HepG2 (cell line): ENCODE data around the gene EMCN.
"Not testable (repeated sequence)": the region's sequence is repeated elsewhere in the genome, so short reads cannot be mapped to it uniquely, and the experiment has no call there.

Source experiments
- CEBPB ChIP-seq: IDR thresholded peaks from 2 replicates; pipeline ENCODE4 v1.6.1; 2011; ENCODE audit warnings: low read depth, low read length, improper control_type of control experiment, borderline replicate concordance
- CREB1 ChIP-seq, 2 experiments: fragments of 450-650 bp in 1 of 2; IDR thresholded peaks; 2 replicates each; pipeline ENCODE4 v1.6.1; 2016 to 2017; ENCODE audit warnings: control low read depth in 1 of 2, mild to moderate bottlenecking in 1 of 2, missing compliant biosample characterization in 1 of 2, missing genetic modification characterization in 1 of 2
- NFATC3 ChIP-seq: sonication (generic); formaldehyde crosslinking; IDR thresholded peaks from 2 replicates; pipeline ENCODE4 v1.5.1; 2020; ENCODE audit warnings: mild to moderate bottlenecking, missing genetic modification reagents
- POLR2AphosphoS5 ChIP-seq: IDR thresholded peaks from 2 replicates; pipeline ENCODE4 v1.6.1; 2012; ENCODE audit warnings: low read depth, low read length
- ZNF510 ChIP-seq: sonication (generic); formaldehyde crosslinking; IDR thresholded peaks from 2 replicates; pipeline ENCODE4 v1.4.0; 2020; ENCODE audit warnings: low read depth, mild to moderate bottlenecking, missing genetic modification reagents
- ZNF567 ChIP-seq: sonication (generic); formaldehyde crosslinking; IDR thresholded peaks from 2 replicates; pipeline ENCODE4 v1.8.1; 2023; ENCODE audit warnings: mild to moderate bottlenecking, missing genetic modification reagents, borderline replicate concordance
- ZNF670 ChIP-seq: sonication (generic); formaldehyde crosslinking; IDR thresholded peaks from 2 replicates; pipeline ENCODE4 v1.8.0; 2022; ENCODE audit warnings: mild to moderate bottlenecking, missing genetic modification reagents, borderline replicate concordance
- TF ChIP-seq, protein P1 (sequence below): sonication (generic); formaldehyde crosslinking; IDR thresholded peaks from 2 replicates; pipeline ENCODE4 v1.4.0; 2020; ENCODE audit warnings: missing genetic modification reagents
- TF ChIP-seq, protein P2 (sequence below): sonication (generic); IDR thresholded peaks from 2 replicates; pipeline ENCODE4 v1.6.1; 2016; ENCODE audit warnings: low read depth, borderline replicate concordance

DNA sequence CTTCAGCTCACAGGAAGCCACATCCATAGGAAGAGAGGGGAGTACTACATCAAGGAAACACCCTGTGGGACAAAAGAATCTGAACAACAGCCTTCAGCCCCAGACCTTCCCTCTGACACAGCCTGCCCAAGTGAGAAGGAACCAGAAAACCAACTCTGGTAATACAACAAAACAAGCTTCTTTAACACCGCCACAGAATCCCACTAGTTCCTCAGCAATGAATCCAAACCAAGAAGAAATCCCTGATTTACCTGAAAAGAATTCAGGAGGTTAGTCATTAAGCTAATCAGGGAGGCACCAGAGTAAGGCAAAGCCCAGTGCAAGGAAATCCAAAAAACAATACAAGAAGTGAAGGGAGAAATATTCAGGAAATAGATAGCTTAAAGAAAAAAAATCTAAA is 137.4 kb downstream of the EMCN start:
- TF ChIP-seq NFATC3 (CRISPR knock-in tag); ZNF567 (CRISPR knock-in tag); ZNF510 (CRISPR knock-in tag); CEBPB; ZNF670 (CRISPR knock-in tag); CREB1 (IDR thresholded peaks at IDR 0.05); CREB1 (CRISPR knock-in tag; IDR thresholded peaks at IDR 0.05); POLR2AphosphoS5: not testable (repeated sequence)
- TF ChIP-seq, protein P1, sequence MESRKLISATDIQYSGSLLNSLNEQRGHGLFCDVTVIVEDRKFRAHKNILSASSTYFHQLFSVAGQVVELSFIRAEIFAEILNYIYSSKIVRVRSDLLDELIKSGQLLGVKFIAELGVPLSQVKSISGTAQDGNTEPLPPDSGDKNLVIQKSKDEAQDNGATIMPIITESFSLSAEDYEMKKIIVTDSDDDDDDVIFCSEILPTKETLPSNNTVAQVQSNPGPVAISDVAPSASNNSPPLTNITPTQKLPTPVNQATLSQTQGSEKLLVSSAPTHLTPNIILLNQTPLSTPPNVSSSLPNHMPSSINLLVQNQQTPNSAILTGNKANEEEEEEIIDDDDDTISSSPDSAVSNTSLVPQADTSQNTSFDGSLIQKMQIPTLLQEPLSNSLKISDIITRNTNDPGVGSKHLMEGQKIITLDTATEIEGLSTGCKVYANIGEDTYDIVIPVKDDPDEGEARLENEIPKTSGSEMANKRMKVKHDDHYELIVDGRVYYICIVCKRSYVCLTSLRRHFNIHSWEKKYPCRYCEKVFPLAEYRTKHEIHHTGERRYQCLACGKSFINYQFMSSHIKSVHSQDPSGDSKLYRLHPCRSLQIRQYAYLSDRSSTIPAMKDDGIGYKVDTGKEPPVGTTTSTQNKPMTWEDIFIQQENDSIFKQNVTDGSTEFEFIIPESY (CRISPR knock-in tag): not testable (repeated sequence)
- TF ChIP-seq, protein P2, sequence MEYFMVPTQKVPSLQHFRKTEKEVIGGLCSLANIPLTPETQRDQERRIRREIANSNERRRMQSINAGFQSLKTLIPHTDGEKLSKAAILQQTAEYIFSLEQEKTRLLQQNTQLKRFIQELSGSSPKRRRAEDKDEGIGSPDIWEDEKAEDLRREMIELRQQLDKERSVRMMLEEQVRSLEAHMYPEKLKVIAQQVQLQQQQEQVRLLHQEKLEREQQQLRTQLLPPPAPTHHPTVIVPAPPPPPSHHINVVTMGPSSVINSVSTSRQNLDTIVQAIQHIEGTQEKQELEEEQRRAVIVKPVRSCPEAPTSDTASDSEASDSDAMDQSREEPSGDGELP: not testable (repeated sequence)
